SH-SY5Y (cell line): ENCODE results near the gene DDX39B.

Source experiments
- GATA2 ChIP-seq: IDR thresholded peaks from 2 replicates; pipeline ENCODE4 v1.6.1; 2011; ENCODE audit warnings: mild to moderate bottlenecking, low read depth, low read length
- GATA3 ChIP-seq: IDR thresholded peaks from 2 replicates; pipeline ENCODE4 v1.6.1; 2011; ENCODE audit warnings: low read depth, mild to moderate bottlenecking, low read length, moderate library complexity

- TF ChIP-seq GATA3, result no peak
- no peak for TF ChIP-seq GATA2
Measured at GRCh38 chr6:31495580-31495979, 46.2 kb downstream of the DDX39B start.
